Spleen (tissue), 7 donors: ENCODE measurements around the gene MEOX1.

Source experiments
- CTCF ChIP-seq, 11 experiments: fragments of 200-600 bp in 7 of 11; fragments of 450-650 bp in 4 of 11; sonication (generic) in 4 of 11; IDR thresholded peaks in 8 of 11; conservative IDR thresholded peaks in 3 of 11; 1 replicate in 7 of 11; 2 replicates in 4 of 11; pipeline versions ENCODE4 v1.4.0 to v1.8.0; 2016 to 2021; ENCODE audit warnings: antibody characterized with exemption in 11 of 11, inconsistent platforms in 4 of 11, mild to moderate bottlenecking in 1 of 11
- POLR2A ChIP-seq, 3 donors: fragments of 450-650 bp; IDR thresholded peaks; one replicate each; pipeline ENCODE4 v1.5.1; 2017; ENCODE audit warnings: antibody characterized with exemption in 3 of 3, mild to moderate bottlenecking in 1 of 3
- donor health status: DM: no; HTN: no; CAD: no; lungs with moderate emphysema.
- donor health status: DM: no; HTN: no; CAD: no.
- donor health status: DM: no; HTN: no; CAD: no.

DNA sequence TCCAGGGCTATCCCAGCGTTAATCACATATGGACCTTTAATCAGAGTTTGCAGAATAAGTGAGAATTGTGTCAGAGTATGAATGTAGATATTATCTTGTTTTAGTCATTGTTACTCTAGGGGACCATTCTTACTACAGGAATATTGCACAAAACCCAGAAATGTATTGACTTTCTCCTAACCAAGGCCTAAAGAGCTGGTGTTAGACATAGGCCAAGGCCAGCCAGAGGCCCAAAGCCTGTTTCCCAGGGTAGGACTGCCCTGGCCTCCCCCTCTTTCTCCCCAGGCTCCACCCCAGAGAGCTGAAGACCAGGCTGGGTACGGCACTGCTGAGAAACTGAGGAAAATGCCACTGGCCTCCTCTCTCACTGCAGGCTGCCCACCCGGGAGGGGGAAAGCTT, 41.9 kb upstream of the MEOX1 start:
- TF ChIP-seq POLR2A (IDR thresholded peaks at IDR 0.05) (no peak), CTCF (IDR thresholded peaks at IDR 0.05 in 8 of 11, conservative IDR thresholded peaks at IDR 0.05 in 3 of 11) (no peak)
